IMR-90 (cell line): ENCODE data around the gene TAF11L9. TPM values are rescaled to one million over a fixed set of nuclear protein-coding genes. Genes with fewer than 3 reads are reported as not detected.
"Not testable (repeated sequence)": the region's sequence is repeated elsewhere in the genome, so short reads cannot be mapped to it uniquely, and the experiment has no call there.

Experiments used
- ATAC-seq: fragments of 200-7000 bp; cut with Tn5 transposase; 2 replicates; pipeline ENCODE4 v1.9.1; 2020; ENCODE audit warnings: low read depth, mild to moderate bottlenecking, moderate library complexity
- Bru-seq: library from RNA; stranded (reverse); fragments of 400-500 nt; gene quantifications from one replicate; lab custom pipeline; 2021; lab: Mats Ljungman, UMichigan
- BruChase-seq, 2 experiments: library from RNA; stranded (reverse); fragments of 400-500 nt; gene quantifications; one replicate each; lab custom pipeline; 2021; lab: Mats Ljungman, UMichigan
- BruUV-seq: library from RNA; stranded (reverse); fragments of 400-500 nt; replicated peaks from 2 replicates; lab custom pipeline; 2021; lab: Mats Ljungman, UMichigan
- CTCF ChIA-PET: fragments of 300-600 bp; formaldehyde crosslinking; extraction: SDS; loops from one replicate; lab custom pipeline; 2021; ENCODE audit warnings: antibody characterized with exemption; lab: Yijun Ruan, JAX
- POLR2A ChIA-PET: fragments of 300-600 bp; sonication (Branson Sonifier 250); formaldehyde crosslinking; loops from one replicate; lab custom pipeline; 2022; ENCODE audit warnings: antibody characterized with exemption; ENCODE audit not compliant: unreplicated experiment; lab: Charles Lee
- DNase-seq: peaks from one replicate; pipeline ENCODE4 v3.0.0; 2013
- H2AFZ ChIP-seq: replicated peaks from 2 replicates; pipeline ENCODE3; 2013; ENCODE audit warnings: low read length, mild to moderate bottlenecking; ENCODE audit not compliant: poor library complexity
- H2AK5ac ChIP-seq: 2 replicates; pipeline ENCODE4 v1.6.1; 2013; ENCODE audit warnings: low read depth, low read length, inconsistent platforms
- H2AK9ac ChIP-seq: replicated peaks from 2 replicates; pipeline ENCODE3; 2013; ENCODE audit warnings: mild to moderate bottlenecking, low read depth, low read length, moderate library complexity; ENCODE audit not compliant: poor library complexity
- H2BK120ac ChIP-seq: 2 replicates; pipeline ENCODE4 v1.6.1; 2013; ENCODE audit warnings: low read depth, low read length, inconsistent platforms
- H2BK15ac ChIP-seq: 3 replicates; pipeline ENCODE4 v1.6.1; 2013; ENCODE audit warnings: low read depth, low read length, inconsistent platforms
- H2BK20ac ChIP-seq: 2 replicates; pipeline ENCODE4 v1.6.1; 2013; ENCODE audit warnings: low read depth, mild to moderate bottlenecking, inconsistent platforms, low read length, moderate library complexity
- H2BK5ac ChIP-seq: 2 replicates; pipeline ENCODE4 v1.6.1; 2013; ENCODE audit warnings: mild to moderate bottlenecking, low read depth, low read length, inconsistent platforms; ENCODE audit not compliant: poor library complexity, severe bottlenecking
- H3K14ac ChIP-seq: replicated peaks from 2 replicates; pipeline ENCODE4 v1.6.1; 2013; ENCODE audit warnings: low read depth, low read length, inconsistent platforms
- H3K18ac ChIP-seq: 2 replicates; pipeline ENCODE4 v1.6.1; 2013; ENCODE audit warnings: low read depth, low read length, control low read depth
- H3K23ac ChIP-seq: 2 replicates; pipeline ENCODE4 v1.6.1; 2013; ENCODE audit warnings: low read depth, low read length, inconsistent platforms
- H3K27ac ChIP-seq: 2 replicates; pipeline ENCODE4 v1.5.1; 2013; ENCODE audit warnings: mild to moderate bottlenecking, control low read depth, low read length; ENCODE audit not compliant: insufficient read depth
- H3K27me3 ChIP-seq: 2 replicates; pipeline ENCODE4 v1.6.1; 2013; ENCODE audit warnings: low read length; ENCODE audit not compliant: control insufficient read depth, insufficient read depth
- H3K36me3 ChIP-seq: 2 replicates; pipeline ENCODE4 v1.6.1; 2013; ENCODE audit warnings: low read length, mixed read lengths; ENCODE audit not compliant: control insufficient read depth, insufficient read depth
- H3K4ac ChIP-seq: 2 replicates; pipeline ENCODE4 v1.6.1; 2013; ENCODE audit warnings: low read depth, low read length, inconsistent platforms
- H3K4me1 ChIP-seq: 2 replicates; pipeline ENCODE4 v1.6.1; 2013; ENCODE audit warnings: low read length, mixed read lengths; ENCODE audit not compliant: control insufficient read depth, insufficient read depth
- H3K4me2 ChIP-seq: 2 replicates; pipeline ENCODE4 v1.6.1; 2013; ENCODE audit warnings: low read depth, mild to moderate bottlenecking, control low read depth, low read length, moderate library complexity
- H3K4me3 ChIP-seq: 2 replicates; pipeline ENCODE4 v1.5.1; 2013; ENCODE audit warnings: low read depth, mild to moderate bottlenecking, control low read depth, low read length, moderate library complexity; ENCODE audit not compliant: insufficient read depth
- H3K56ac ChIP-seq: 2 replicates; pipeline ENCODE4 v1.6.1; 2013; ENCODE audit warnings: low read length, inconsistent platforms; ENCODE audit not compliant: insufficient read depth; ENCODE audit errors: extremely low read depth
- H3K79me1 ChIP-seq, 2 experiments: 2 replicates each; pipeline ENCODE4 v1.6.1; 2013; ENCODE audit warnings: low read length in 2 of 2, inconsistent platforms in 1 of 2, low read depth in 1 of 2
- H3K9ac ChIP-seq: 2 replicates; pipeline ENCODE4 v1.6.1; 2013; ENCODE audit warnings: low read depth, low read length, control low read depth
- H3K9me1 ChIP-seq: 2 replicates; pipeline ENCODE4 v1.6.1; 2013; ENCODE audit warnings: low read length, inconsistent platforms; ENCODE audit not compliant: insufficient read depth
- H3K9me3 ChIP-seq: 2 replicates; pipeline ENCODE4 v1.6.1; 2013; ENCODE audit warnings: low read length; ENCODE audit not compliant: control insufficient read depth, insufficient read depth
- H4K20me1 ChIP-seq: 2 replicates; pipeline ENCODE4 v1.6.1; 2013; ENCODE audit warnings: low read length, inconsistent platforms; ENCODE audit not compliant: insufficient read depth
- H4K5ac ChIP-seq: 2 replicates; pipeline ENCODE4 v1.6.1; 2013; ENCODE audit warnings: mild to moderate bottlenecking, low read depth, low read length, control low read depth
- H4K8ac ChIP-seq, 2 experiments: 2 replicates each; pipeline ENCODE4 v1.6.1; 2013; ENCODE audit warnings: low read depth in 2 of 2, low read length in 2 of 2, control low read depth in 1 of 2, inconsistent platforms in 1 of 2
- H4K91ac ChIP-seq: 2 replicates; pipeline ENCODE4 v1.6.1; 2013; ENCODE audit warnings: low read depth, low read length, inconsistent platforms; ENCODE audit not compliant: insufficient read depth
- WGBS, 2 experiments: methylation state at CpG; one replicate each; pipeline versions ENCODE4 v1.1.5 to v1.1.7; 2013; ENCODE audit warnings: missing lambda C conversion rate in 2 of 2; ENCODE audit not compliant: insufficient read length in 1 of 2; ENCODE audit errors: extremely low coverage in 2 of 2; 5-methylcytosine and 5-hydroxymethylcytosine counted together
- dilution Hi-C: fragments of 300-500 bp; cut with HindIII; formaldehyde crosslinking; loops from one replicate; pipeline ENCODE4 v1.14.3; 2018; ENCODE audit warnings: low sequenced_read_pairs; ENCODE audit not compliant: unreplicated experiment
- in situ Hi-C: fragments of 300-500 bp; cut with MboI; formaldehyde crosslinking; loops from 3 replicates; pipeline ENCODE4 v1.14.3; 2019; ENCODE audit warnings: low sequenced_read_pairs, inconsistent platforms, mixed read lengths
- intact Hi-C: fragments of 100-400 bp; cut with micrococcal nuclease; formaldehyde crosslinking; loops from 2 replicates; pipeline ENCODE4 v1.10.0; 2022
- long read RNA-seq: library from polyadenylated mRNA; unstranded; transcript quantifications from one replicate; pipeline ENCODE4 v2.0.0, GENCODE V29; 2021; ENCODE audit not compliant: unreplicated experiment
- polyA plus RNA-seq, 3 experiments: library from polyadenylated mRNA; depleted of rRNA; stranded (reverse); fragments of >200 nt; gene quantifications; 2 replicates each; pipeline ENCODE4 v1.2.3, GENCODE V29; 2012; ENCODE audit warnings: low replicate concordance in 1 of 3
- total RNA-seq: library from RNA; depleted of rRNA; stranded (reverse); fragments of >200 nt; gene quantifications from 2 replicates; pipeline ENCODE4 v1.2.3, GENCODE V29; 2012; rRNA removed

TAF11L9 gene
- total RNA-seq (not detected in 2 replicates), polyA plus RNA-seq (2012; rRNA removed) (not detected in 2 replicates), Bru-seq, nascent RNA (not detected), BruChase-seq, experiment 1, labeled RNA remaining after a 6-hour chase (not detected), BruChase-seq, experiment 2, labeled RNA remaining after a 2-hour chase (not detected)
- not detected in 2 replicates for polyA plus RNA-seq (2012; cell fraction: cytosol; rRNA removed)
- polyA plus RNA-seq (2012; cell fraction: nucleus; rRNA removed; ENCODE audit: low replicate concordance): not detected in 2 replicates
- long read RNA-seq: 0 reads

DNA sequence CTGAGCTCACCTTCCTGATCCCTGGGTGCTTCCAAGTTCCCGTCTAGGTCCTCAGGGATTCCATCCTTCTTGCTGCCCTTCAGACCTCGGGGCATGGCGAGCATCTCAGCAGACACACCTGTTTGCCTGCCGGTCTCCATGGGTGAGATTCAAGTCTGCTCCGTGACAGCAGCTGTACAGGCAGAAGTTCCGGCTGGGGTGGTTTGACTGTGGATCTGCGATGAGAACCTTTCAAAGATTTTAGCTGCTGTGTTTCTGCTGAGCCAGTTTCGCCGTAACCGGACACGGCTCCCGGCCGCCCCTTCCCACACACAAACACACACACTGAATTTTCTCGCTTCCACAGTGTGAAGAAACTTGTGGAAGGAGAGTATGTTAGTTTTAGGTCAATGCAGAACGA lies at the start of gene TAF11L9:
TSS of gene TAF11L9 (minus strand) at position 140 of the 400 bp plus-strand sequence.
- H2AK9ac ChIP-seq, H4K91ac ChIP-seq, H3K23ac ChIP-seq, H3K4me1 ChIP-seq, H2AK5ac ChIP-seq, DNase-seq, ATAC-seq, H3K9ac ChIP-seq, H3K9me1 ChIP-seq, H3K9me3 ChIP-seq, H4K8ac ChIP-seq, H2BK120ac ChIP-seq, H3K4me2 ChIP-seq, POLR2A ChIA-PET, H2BK5ac ChIP-seq, H4K20me1 ChIP-seq, H3K27me3 ChIP-seq, H2BK15ac ChIP-seq, H3K36me3 ChIP-seq, H4K5ac ChIP-seq, H3K14ac ChIP-seq, H3K4me3 ChIP-seq, H3K56ac ChIP-seq, H2AFZ ChIP-seq, dilution Hi-C loops, H3K18ac ChIP-seq, H3K27ac ChIP-seq, intact Hi-C loops, H3K4ac ChIP-seq, BruUV-seq, in situ Hi-C loops, CTCF ChIA-PET, H2BK20ac ChIP-seq, H3K79me1 ChIP-seq: not testable (repeated sequence)
- WGBS, 2 experiments: no CpG with 5 or more reads among the region's 15 CpGs
